ENCODE results near the gene HLA-DQA1.
A peak's percentile ranks its signal among the peaks of the same experiment; 100 is the strongest.

Gene HLA-DQA1

DNA sequence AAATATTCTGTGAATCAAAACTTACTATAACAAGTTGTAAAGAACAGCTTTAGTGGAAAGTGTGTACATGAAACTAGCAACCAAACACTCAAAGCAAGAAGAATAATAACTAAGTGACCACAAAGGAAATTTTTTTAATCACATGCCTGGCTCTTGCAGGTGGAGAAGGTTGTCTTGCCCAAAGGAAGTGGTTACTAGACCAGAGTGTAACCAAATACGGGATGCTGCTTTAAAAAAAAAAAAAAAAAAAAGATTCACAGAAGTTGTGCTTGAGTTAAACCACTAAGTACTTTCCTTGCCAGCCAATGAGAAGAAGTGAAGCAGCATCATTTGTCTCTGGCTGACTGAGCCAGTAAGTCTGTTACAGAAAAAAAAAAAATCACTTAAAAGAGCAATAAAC lies 48.4 kb downstream of the HLA-DQA1 start:
- H3K4me1 ChIP-seq, result no peaks in the 10 kb centered on the region
- DNase-seq, result no peak
- peaks cover 19% of the 10 kb centered on the region for H3K27me3 ChIP-seq
- H3K36me3 ChIP-seq, result no peaks in the 10 kb centered on the region
- no peaks in the 10 kb centered on the region for H3K9me3 ChIP-seq
- TF ChIP-seq, protein P1, sequence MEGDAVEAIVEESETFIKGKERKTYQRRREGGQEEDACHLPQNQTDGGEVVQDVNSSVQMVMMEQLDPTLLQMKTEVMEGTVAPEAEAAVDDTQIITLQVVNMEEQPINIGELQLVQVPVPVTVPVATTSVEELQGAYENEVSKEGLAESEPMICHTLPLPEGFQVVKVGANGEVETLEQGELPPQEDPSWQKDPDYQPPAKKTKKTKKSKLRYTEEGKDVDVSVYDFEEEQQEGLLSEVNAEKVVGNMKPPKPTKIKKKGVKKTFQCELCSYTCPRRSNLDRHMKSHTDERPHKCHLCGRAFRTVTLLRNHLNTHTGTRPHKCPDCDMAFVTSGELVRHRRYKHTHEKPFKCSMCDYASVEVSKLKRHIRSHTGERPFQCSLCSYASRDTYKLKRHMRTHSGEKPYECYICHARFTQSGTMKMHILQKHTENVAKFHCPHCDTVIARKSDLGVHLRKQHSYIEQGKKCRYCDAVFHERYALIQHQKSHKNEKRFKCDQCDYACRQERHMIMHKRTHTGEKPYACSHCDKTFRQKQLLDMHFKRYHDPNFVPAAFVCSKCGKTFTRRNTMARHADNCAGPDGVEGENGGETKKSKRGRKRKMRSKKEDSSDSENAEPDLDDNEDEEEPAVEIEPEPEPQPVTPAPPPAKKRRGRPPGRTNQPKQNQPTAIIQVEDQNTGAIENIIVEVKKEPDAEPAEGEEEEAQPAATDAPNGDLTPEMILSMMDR (IDR thresholded peaks at IDR 0.05; ENCODE audit: low read depth, low read length), result no peak
- H3K4me3 ChIP-seq (ENCODE audit: low read depth, low read length), result no peak overlapping the region

DNA sequence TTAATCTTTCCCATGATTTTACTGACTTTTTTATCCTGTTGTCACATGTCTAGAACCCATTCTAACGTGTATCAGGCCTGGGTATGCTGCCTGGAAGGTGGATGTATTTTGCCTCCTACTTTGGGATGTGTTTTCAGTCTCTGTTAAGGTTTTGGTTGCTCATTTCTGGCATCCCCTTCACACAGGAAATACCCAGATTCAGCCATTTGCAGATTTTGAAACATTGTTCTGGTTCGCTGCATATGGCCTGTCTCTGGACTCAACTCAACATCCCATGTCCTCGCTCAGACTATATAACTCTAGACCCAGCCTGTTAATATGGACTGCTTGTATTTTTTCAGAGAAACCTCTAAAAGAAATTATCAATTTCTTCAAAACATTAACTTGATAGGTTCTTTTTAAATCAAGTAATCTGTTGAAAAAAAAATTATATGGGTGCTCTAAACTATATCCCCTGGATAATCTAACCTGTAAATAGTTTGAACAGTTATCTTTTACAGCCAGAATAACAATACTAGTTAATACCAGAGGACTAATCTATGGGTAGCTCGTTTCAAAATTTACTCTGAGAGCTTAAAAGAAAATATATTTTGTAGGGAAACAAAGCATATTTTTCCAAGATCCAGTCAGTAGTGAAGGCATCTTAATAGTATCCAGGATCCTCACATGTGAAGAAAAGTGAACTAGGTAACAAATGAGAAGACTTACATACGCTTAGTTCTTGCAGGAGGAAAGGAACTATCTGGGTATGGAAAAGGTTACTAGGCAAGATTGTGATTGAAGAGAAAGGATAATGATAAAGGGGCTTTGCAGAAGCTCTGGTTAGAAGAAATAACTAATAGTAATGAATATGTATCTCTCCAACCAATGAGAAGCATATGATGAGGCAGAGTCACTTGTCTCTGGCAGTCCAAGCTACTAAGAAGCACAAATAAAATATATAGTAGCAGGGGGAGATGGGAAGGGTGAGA lies 52.6 kb downstream of the HLA-DQA1 start:
- Histone ChIP-seq H3K36me3 (no peaks in the 10 kb centered on the region), H3K27me3 (peaks cover 19% of the 10 kb centered on the region), H3K9me3 (no peaks in the 10 kb centered on the region), H3K4me3 (ENCODE audit: low read depth, low read length) (no peak overlapping the region), H3K4me1 (no peaks in the 10 kb centered on the region)
- TF ChIP-seq, protein P1 (IDR thresholded peaks at IDR 0.05; ENCODE audit: low read depth, low read length), result no peak
- no peak for DNase-seq

DNA sequence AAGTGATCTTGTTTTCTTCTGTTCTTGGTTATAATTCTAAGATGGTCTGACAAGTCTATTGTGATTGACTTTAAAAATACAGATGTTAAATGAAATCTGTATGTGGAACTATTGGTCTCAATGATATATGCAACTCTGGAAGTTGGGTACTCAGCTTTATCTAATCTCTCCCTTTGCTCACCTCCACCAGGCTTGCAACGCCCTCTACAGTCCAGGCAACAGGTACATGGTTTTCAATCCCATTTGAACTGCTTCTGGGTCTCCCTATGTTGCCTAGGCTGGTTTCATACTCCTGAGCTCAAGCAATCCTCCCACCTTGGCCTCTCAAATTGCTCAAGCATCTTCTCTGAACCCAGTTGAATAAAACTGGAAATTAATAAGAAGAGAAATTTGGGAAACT lies 54.8 kb downstream of the HLA-DQA1 start:
- Histone ChIP-seq H3K9me3 (no peaks in the 10 kb centered on the region), H3K4me1 (no peaks in the 10 kb centered on the region), H3K4me3 (ENCODE audit: low read depth, low read length) (no peak overlapping the region), H3K27me3 (peaks cover 13% of the 10 kb centered on the region), H3K36me3 (no peaks in the 10 kb centered on the region)
- peak; percentile 13 for DNase-seq
- TF ChIP-seq, protein P1 (IDR thresholded peaks at IDR 0.05; ENCODE audit: low read depth, low read length), result peak; percentile 44

All from BE2C (cell line).